ENCODE results near the gene STX10.
"Not testable (repeated sequence)": the region's sequence is repeated elsewhere in the genome, so short reads cannot be mapped to it uniquely, and the experiment has no call there.

STX10 gene

GRCh38 chr19:13150187-13150930 lies at the start of gene STX10, which contains the start of gene IER2:
STX10 (minus strand) TSS chr19:13150375; CDS start chr19:13150173, 202 bp downstream.
IER2 (plus strand) TSS chr19:13150411; CDS start chr19:13153187, 2,776 bp downstream.
- DNase-seq (ENCODE audit: low read depth in 2 of 2) = peak; percentile 84 to 88

GRCh38 chr19:13198634-13199033 lies 48.5 kb upstream of the STX10 start:
- DNase-seq (ENCODE audit: low read depth in 2 of 2) = no peak

GRCh38 chr19:13195678-13196077 lies 45.5 kb upstream of the STX10 start:
- peak in 1 of 2 donors; percentile 28 for DNase-seq (ENCODE audit: low read depth in 2 of 2)

- DNase-seq (ENCODE audit: low read depth in 2 of 2) = no peak
Measured at GRCh38 chr19:13190781-13191540, 40.8 kb upstream of the STX10 start.

DNA sequence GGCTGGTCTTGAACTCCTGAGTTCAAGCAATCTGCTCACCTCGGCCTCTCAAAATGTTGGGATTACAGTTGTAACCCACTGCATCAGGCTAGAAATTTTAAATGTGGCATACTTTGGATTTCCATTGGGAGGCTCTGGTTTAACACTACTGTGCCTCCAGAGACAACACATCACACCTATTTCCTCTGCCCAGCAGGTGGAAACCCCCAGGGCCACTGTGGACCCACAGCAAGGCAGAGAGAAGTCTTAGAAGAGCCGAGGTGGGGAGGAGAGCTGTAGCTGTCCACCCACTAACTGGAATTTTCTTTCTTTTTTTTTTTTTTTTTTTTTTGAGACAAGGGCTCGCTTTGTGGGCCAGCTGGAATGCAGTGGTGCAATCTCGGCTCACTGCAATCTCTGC lies 39.4 kb upstream of the STX10 start:
- no peak for DNase-seq (ENCODE audit: low read depth in 2 of 2)

- DNase-seq (ENCODE audit: low read depth in 2 of 2) = no peak
Measured at GRCh38 chr19:13187419-13187818, 37.2 kb upstream of the STX10 start.

GRCh38 chr19:13186688-13187087 lies 36.5 kb upstream of the STX10 start:
- not testable (repeated sequence) for DNase-seq (ENCODE audit: low read depth in 2 of 2)

GRCh38 chr19:13185763-13186657 lies 35.8 kb upstream of the STX10 start:
- DNase-seq (ENCODE audit: low read depth in 2 of 2) = not testable (repeated sequence)

DNA sequence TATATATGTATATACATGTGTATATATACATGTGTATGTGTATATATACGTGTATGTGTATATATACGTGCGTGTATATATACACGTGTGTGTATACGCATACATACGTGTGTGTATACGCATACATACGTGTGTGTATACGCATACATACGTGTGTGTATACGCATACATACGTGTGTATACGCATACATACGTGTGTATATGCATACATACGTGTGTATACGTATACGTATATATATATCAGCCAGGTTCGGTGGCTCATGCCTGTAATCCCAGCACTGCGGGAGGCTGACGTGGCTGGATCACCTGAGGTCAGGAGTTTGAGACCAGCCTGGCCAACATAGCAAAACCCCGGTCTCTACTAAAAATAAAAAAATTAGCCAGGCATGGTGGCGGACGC lies 34.8 kb upstream of the STX10 start:
- not testable (repeated sequence) for DNase-seq (ENCODE audit: low read depth in 2 of 2)

GRCh38 chr19:13181747-13182388 lies 31.7 kb upstream of the STX10 start:
- no peak for DNase-seq (ENCODE audit: low read depth in 2 of 2)

- not testable (repeated sequence) for DNase-seq (ENCODE audit: low read depth in 2 of 2)
Measured at GRCh38 chr19:13178291-13178690, 28.1 kb upstream of the STX10 start.

DNA sequence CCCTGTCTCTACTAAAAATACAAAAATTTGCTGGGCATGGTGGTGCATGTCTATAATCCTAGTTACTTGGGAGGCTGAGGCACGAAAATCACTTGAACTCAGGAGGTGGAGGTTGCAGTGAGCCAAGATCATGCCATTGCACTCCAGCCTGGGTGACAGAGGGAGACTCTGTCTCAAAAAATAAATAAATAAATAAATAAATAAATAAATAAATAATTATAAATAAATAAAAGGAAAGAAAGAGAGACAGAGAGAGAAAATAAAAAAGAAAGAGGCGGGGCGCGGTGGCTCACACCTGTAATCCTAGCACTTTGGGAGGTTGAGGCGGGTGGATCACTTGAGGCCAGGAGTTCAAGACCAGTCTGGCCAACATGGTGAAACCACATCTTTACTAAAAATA lies 27.4 kb upstream of the STX10 start:
- not testable (repeated sequence) for DNase-seq (ENCODE audit: low read depth in 2 of 2)

GRCh38 chr19:13176345-13176744 lies 26.2 kb upstream of the STX10 start:
- DNase-seq (ENCODE audit: low read depth in 2 of 2) = no peak

GRCh38 chr19:13173139-13173737 lies 23.1 kb upstream of the STX10 start:
- DNase-seq (ENCODE audit: low read depth in 2 of 2) = no peak

GRCh38 chr19:13172346-13173138 lies 22.4 kb upstream of the STX10 start:
- DNase-seq (ENCODE audit: low read depth in 2 of 2) = peak in 1 of 2 donors; percentile 75

GRCh38 chr19:13171146-13171545 lies 21.0 kb upstream of the STX10 start:
- DNase-seq (ENCODE audit: low read depth in 2 of 2) = no peak

DNA sequence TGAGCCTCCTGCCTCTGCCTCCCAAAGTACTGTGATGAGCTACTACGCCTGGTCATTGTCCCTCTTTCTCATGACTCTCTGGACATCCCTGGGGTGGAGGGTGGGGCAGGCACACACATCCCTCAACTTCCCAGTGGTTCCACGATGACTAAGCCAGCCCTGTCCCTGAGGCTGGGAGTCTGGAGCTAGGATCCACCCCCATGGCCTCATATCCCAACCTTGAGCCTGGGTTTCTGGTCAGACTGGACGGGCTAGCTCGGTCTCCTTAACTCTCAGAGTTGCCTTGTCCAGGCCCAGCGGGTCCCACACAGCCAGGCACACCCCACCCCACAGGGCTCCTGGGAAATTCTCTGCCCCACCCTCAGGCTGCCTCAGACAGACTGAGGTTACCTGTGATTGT lies 19.6 kb upstream of the STX10 start:
- DNase-seq (ENCODE audit: low read depth in 2 of 2) = no peak

DNA sequence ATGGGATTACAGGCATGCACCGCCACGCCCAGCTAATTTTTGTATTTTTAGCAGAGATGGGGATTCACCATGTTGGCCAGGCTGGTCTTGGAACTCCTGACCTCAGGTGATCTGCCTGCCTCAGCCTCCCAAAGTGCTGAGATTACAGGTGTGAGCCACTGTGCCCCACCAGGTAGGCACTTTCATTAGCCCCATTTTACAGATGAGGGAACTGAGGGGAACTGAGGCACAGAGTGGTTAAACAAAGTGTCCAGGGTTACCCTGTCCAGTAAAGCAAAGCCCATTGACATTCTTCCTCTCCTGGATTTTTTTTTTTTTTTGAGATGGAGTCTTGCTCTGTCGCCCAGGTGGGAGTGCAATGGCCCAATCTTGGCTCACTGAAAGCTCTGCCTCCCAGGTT lies 16.0 kb upstream of the STX10 start:
- not testable (repeated sequence) for DNase-seq (ENCODE audit: low read depth in 2 of 2)

DNA sequence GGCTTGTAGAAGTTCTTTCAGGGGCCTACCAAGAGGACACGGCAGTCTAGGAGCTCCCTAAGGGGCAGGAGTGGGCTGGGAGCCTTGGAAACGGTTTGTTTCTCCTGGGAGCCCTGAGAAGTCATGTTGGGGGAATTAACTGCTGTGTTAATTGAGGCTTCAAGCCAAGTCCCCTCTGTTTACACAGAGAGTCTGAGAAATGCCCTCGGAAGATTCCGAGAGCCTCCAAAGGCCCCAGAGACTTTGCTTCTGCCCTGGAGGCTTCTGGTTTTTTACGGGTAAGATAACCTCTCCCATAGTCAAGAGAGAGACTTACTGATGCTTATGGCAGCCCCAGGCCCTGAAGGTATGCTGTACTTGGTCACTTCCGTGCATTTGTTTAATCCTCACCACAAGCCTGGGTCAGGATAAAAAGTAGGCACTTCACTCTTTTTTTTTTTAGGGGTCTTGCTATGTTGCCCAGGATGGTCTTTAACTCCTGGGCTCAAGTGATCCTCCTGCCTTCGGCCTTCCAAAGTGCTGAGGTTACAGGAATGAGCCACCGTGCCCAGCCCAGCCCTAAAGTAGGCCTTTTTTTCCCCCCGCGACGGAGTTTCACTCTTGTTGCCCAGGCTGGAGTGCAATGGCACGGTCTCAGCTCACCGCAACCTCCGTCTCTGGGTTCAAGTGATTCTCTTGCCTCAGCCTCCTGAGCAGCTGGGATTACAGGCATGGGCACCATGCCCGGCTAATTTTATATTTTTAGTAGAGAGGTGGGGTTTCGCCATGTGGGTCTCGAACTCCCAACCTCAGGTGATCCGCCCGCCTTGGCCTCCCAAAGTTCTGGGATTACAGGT lies 15.2 kb upstream of the STX10 start:
- DNase-seq (ENCODE audit: low read depth in 2 of 2) = no peak

Measured in stimulated activated CD8-positive, alpha-beta memory T cell treated with anti-CD3 and anti-CD28 coated beads, Interleukin-7, amount 100 ng/mL, for 1 hour (primary cell).